ENCODE data around the gene CA10. TPM values are rescaled to one million over a fixed set of nuclear protein-coding genes. Genes with fewer than 3 reads are reported as not detected.

The CA10 gene
- total RNA-seq, 4 donors from 2014 or later, result not detected

GRCh38 chr17:51685287-51685909, 473.1 kb downstream of the CA10 start:
- Histone ChIP-seq H3K27ac (no peak overlapping the region), H3K4me1 (no peaks in the 10 kb centered on the region), H3K9me3 (no peaks in the 10 kb centered on the region), H3K4me3 (no peak overlapping the region), H3K27me3 (peaks cover 3% of the 10 kb centered on the region), H3K36me3 (no peaks in the 10 kb centered on the region)
- 71 to 80% methylated on average over 1 to 2 of the region's 2 CpGs for WGBS, 2 donors (ENCODE audit: low coverage in 1 of 2)
- no peak for ATAC-seq
- TF ChIP-seq POLR2AphosphoS5 (IDR thresholded peaks at IDR 0.05), result no peak
- TF ChIP-seq CTCF (IDR thresholded peaks at IDR 0.05), result no peak
- no peak for TF ChIP-seq EP300 (IDR thresholded peaks at IDR 0.05)
- TF ChIP-seq POLR2A (IDR thresholded peaks at IDR 0.05), result no peak

GRCh38 chr17:51684214-51684613, 474.3 kb downstream of the CA10 start:
- 49 to 52% methylated on average over 3 to 5 of the region's 5 CpGs for WGBS, 2 donors (ENCODE audit: low coverage in 1 of 2)
- no peak overlapping the region for H3K27ac ChIP-seq
- no peaks in the 10 kb centered on the region for H3K9me3 ChIP-seq
- no peaks in the 10 kb centered on the region for H3K36me3 ChIP-seq
- TF ChIP-seq EP300 (IDR thresholded peaks at IDR 0.05) (no peak), POLR2AphosphoS5 (IDR thresholded peaks at IDR 0.05) (no peak), CTCF (IDR thresholded peaks at IDR 0.05) (no peak), POLR2A (IDR thresholded peaks at IDR 0.05) (no peak)
- no peak for ATAC-seq
- H3K27me3 ChIP-seq, result peaks cover 3% of the 10 kb centered on the region
- no peaks in the 10 kb centered on the region for H3K4me1 ChIP-seq
- no peak overlapping the region for H3K4me3 ChIP-seq

GRCh38 chr17:51683291-51683690, 475.2 kb downstream of the CA10 start:
- ATAC-seq, result no peak
- Histone ChIP-seq H3K9me3 (no peaks in the 10 kb centered on the region), H3K27me3 (peaks cover 3% of the 10 kb centered on the region), H3K27ac (no peak overlapping the region), H3K36me3 (no peaks in the 10 kb centered on the region), H3K4me1 (no peaks in the 10 kb centered on the region), H3K4me3 (no peak overlapping the region)
- no peak for TF ChIP-seq EP300 (IDR thresholded peaks at IDR 0.05)
- WGBS, 2 donors (ENCODE audit: low coverage in 1 of 2), result 87 to 91% methylated on average over 9 to 10 of the region's 10 CpGs

- TF ChIP-seq CTCF (IDR thresholded peaks at IDR 0.05) (no peak), POLR2AphosphoS5 (IDR thresholded peaks at IDR 0.05) (no peak)
- no peak for ATAC-seq
- H3K27me3 ChIP-seq, result peaks cover 3% of the 10 kb centered on the region
- H3K4me3 ChIP-seq, result no peak overlapping the region
- no peak overlapping the region for H3K27ac ChIP-seq
- H3K4me1 ChIP-seq, result no peaks in the 10 kb centered on the region
- H3K36me3 ChIP-seq, result no peaks in the 10 kb centered on the region
- no peaks in the 10 kb centered on the region for H3K9me3 ChIP-seq
- WGBS, 2 donors (ENCODE audit: low coverage in 1 of 2), result 46 to 63% methylated on average over 2 to 5 of the region's 5 CpGs
Measured at GRCh38 chr17:51682115-51682514, 476.4 kb downstream of the CA10 start.

GRCh38 chr17:51677875-51678274, 480.6 kb downstream of the CA10 start:
- ATAC-seq, result no peak
- no peak overlapping the region for H3K27ac ChIP-seq
- WGBS, 2 donors (ENCODE audit: low coverage in 1 of 2), result 100% methylated on average over 1 of the region's 1 CpG
- H3K4me3 ChIP-seq, result no peak overlapping the region
- peaks cover 3% of the 10 kb centered on the region for H3K27me3 ChIP-seq
- no peaks in the 10 kb centered on the region for H3K9me3 ChIP-seq
- no peaks in the 10 kb centered on the region for H3K36me3 ChIP-seq
- TF ChIP-seq POLR2AphosphoS5 (IDR thresholded peaks at IDR 0.05) (no peak), EP300 (IDR thresholded peaks at IDR 0.05) (no peak), POLR2A (IDR thresholded peaks at IDR 0.05) (no peak), CTCF (IDR thresholded peaks at IDR 0.05) (no peak)
- no peaks in the 10 kb centered on the region for H3K4me1 ChIP-seq

All from gastroesophageal sphincter (tissue), 4 donors.